ENCODE results near the gene APBA1.

DNA sequence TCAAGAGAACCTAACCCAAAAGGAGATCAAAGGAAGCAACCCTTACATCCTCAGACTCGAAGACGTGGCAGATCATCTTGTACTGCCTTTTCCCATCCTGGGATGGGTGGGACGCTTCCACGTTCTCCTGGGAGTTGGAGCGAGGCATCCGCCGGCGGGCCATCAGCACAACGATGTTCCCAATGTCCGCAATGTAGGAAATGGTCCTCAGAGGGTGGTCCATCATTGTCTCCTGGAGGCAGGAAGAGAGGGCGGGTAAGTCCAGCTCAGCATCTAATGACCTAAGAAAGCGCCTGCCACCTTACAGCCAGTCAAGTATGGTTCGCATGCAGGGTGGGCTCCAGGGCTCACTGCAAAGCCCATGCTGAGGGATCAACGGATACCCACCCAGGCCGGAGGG lies 216.0 kb downstream of the APBA1 start:
- no peak for TF ChIP-seq POLR2A (IDR thresholded peaks at IDR 0.05)
- TF ChIP-seq CTCF (IDR thresholded peaks at IDR 0.05), result no peak

Measured in suprapubic skin (tissue), 3 donors.